Esophagus muscularis mucosa (tissue), 4 donors: ENCODE measurements around the gene UBXN2A. TPM values are rescaled to one million over a fixed set of nuclear protein-coding genes. Genes with fewer than 3 reads are reported as not detected.
A peak's percentile ranks its signal among the peaks of the same experiment; 100 is the strongest.

ENCODE experiments used
- DNase-seq: peaks from one replicate; pipeline ENCODE4 v3.0.0-alpha.2; 2017; ENCODE audit errors: extremely low spot score
- H3K27ac ChIP-seq, 4 donors: fragments of 200-600 bp; sonication (generic); replicated peaks in 1 of 4; 1 replicate in 3 of 4; 2 replicates in 1 of 4; pipeline ENCODE4 v1.5.1; 2016 to 2019; ENCODE audit warnings: mild to moderate bottlenecking in 1 of 4
- H3K27me3 ChIP-seq, 4 donors: fragments of 200-600 bp; sonication (generic); one replicate each; pipeline versions ENCODE4 v1.5.1 to v1.6.0; 2016 to 2019
- H3K36me3 ChIP-seq, 4 donors: fragments of 200-600 bp; sonication (generic); one replicate each; pipeline ENCODE4 v1.5.1; 2016 to 2019
- H3K4me1 ChIP-seq, 4 donors: fragments of 200-600 bp; sonication (generic); one replicate each; pipeline ENCODE4 v1.5.1; 2016 to 2019
- H3K4me3 ChIP-seq, 4 donors: fragments of 200-600 bp; sonication (generic); 1 replicate in 2 of 4; 2 replicates in 2 of 4; pipeline ENCODE4 v1.5.1; 2016 to 2019; ENCODE audit warnings: mild to moderate bottlenecking in 4 of 4, moderate library complexity in 1 of 4
- H3K9me3 ChIP-seq, 4 donors: fragments of 200-600 bp; sonication (generic); 1 replicate in 3 of 4; 2 replicates in 1 of 4; pipeline ENCODE4 v1.5.1; 2016 to 2019
- EP300 ChIP-seq: sonication (generic); formaldehyde crosslinking; IDR thresholded peaks from one replicate; pipeline ENCODE4 v1.6.1; 2017; ENCODE audit warnings: antibody characterized with exemption
- POLR2A ChIP-seq: fragments of 450-650 bp; IDR thresholded peaks from one replicate; pipeline ENCODE4 v1.6.1; 2017; ENCODE audit warnings: antibody characterized with exemption, moderate library complexity, mild to moderate bottlenecking, low read depth
- POLR2AphosphoS5 ChIP-seq, 2 donors: sonication (generic); formaldehyde crosslinking; IDR thresholded peaks; one replicate each; pipeline ENCODE4 v1.6.1; 2017; ENCODE audit warnings: antibody characterized with exemption in 2 of 2
- WGBS: methylation state at CpG from one replicate; pipeline ENCODE4 v1.1.5; 2018; 5-methylcytosine and 5-hydroxymethylcytosine counted together
- intact Hi-C: fragments of 100-400 bp; cut with DNase I; formaldehyde crosslinking; loops from one replicate; pipeline ENCODE4 v1.15.1; 2023
- total RNA-seq, 4 donors: library from RNA; depleted of rRNA; stranded (reverse); fragments of >200 nt; gene quantifications; one replicate each; pipeline versions ENCODE4 v1.1.0 to v1.2.1, GENCODE V29; 2016
- TF ChIP-seq, protein P1 (sequence below), 3 experiments: fragments of 200-600 bp in 2 of 3; fragments of 450-650 bp in 1 of 3; sonication (generic) in 2 of 3; IDR thresholded peaks; one replicate each; pipeline ENCODE4 v1.5.1; 2017 to 2019; ENCODE audit warnings: antibody characterized with exemption in 3 of 3, mild to moderate bottlenecking in 2 of 3, moderate library complexity in 1 of 3

UBXN2A gene
- total RNA-seq, 4 donors from 2014 or later: 17.1 to 23.4 (median 20.3) TPM

DNA sequence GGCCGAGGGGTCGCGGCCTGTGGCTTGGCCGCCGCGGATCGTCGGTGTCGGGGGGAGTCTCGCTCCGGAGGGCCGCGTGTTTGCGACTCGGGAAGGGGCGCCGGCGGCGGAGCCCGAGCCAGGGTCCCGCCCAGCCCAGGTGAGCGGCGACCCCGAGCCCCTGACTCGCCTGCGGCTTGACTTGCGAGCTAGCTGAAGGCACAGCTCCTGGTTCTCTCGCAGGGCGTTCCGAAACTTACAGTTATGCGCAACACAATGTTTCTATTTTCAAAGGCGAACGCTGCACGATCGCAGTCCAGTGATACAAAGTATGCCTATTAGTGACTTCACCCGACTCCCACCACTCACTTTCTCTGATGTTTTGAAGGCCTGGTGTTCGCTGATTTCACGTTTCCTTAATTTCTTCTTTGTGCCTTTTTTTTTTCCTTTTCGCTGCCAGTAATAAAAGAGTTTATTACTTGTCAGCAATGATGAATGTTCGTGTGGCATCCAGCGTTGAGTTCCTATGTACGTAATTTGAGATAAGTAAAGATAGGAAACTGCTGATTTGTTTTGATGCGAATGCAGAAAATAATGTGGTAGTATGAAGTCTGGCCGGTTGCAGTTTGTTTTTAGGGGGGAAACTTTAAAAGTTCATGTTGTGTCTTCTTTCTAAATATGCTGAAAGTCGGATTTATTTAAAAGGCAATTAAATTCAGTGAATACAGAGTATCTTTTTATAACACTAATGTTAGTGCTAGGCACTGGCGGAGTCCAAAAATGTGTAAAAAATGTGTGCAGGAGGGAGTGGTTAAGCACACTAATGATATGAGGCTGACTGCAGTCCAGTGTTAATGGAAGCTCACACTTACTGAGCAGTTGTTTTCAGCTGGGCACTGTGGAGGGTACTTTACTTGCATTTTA is 706 bp downstream of the UBXN2A start:
- TF ChIP-seq EP300: no peak
- TF ChIP-seq, protein P1, sequence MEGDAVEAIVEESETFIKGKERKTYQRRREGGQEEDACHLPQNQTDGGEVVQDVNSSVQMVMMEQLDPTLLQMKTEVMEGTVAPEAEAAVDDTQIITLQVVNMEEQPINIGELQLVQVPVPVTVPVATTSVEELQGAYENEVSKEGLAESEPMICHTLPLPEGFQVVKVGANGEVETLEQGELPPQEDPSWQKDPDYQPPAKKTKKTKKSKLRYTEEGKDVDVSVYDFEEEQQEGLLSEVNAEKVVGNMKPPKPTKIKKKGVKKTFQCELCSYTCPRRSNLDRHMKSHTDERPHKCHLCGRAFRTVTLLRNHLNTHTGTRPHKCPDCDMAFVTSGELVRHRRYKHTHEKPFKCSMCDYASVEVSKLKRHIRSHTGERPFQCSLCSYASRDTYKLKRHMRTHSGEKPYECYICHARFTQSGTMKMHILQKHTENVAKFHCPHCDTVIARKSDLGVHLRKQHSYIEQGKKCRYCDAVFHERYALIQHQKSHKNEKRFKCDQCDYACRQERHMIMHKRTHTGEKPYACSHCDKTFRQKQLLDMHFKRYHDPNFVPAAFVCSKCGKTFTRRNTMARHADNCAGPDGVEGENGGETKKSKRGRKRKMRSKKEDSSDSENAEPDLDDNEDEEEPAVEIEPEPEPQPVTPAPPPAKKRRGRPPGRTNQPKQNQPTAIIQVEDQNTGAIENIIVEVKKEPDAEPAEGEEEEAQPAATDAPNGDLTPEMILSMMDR (IDR thresholded peaks at IDR 0.05): no peak
- no peak for TF ChIP-seq POLR2AphosphoS5 (IDR thresholded peaks at IDR 0.05)
- no peak for TF ChIP-seq POLR2A
- under 1% methylated on average over 21 of the region's 46 CpGs for WGBS
- Histone ChIP-seq H3K27ac (peak overlapping the region; percentile 93 to 98 (median 96)), H3K4me3 (peak overlapping the region; percentile 69 to 97 (median 89)), H3K27me3 (no peaks in the 10 kb centered on the region), H3K4me1 (peaks cover 23 to 49% (median 43%) of the 10 kb centered on the region in 4 donors), H3K9me3 (no peaks in the 10 kb centered on the region), H3K36me3 (no peaks in the 10 kb centered on the region)
- no peak for DNase-seq
- intact Hi-C loops: loop anchor here (2.0 to 5.0 kb wide), 2 partner anchors 14 to 124 kb away; partner anchors contain the start of gene ATAD2B

DNA sequence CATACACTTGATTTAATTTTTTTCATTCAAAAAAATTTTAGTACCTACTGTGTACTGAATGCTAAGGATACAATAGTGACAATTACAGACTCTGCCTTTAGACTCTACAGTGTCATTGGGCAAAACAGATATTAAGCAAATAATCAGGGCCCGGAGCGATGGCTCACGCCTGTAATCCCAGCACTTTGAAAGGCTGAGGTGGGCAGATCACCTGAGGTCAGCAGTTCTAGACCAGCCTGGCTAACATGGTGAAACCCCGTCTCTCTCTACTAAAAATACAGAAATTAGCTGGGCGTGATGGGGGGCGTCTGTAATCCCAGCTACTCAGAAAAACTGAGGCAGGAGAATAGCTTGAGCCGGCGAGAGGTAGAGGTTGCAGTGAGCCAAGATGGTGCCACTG is 1.4 kb downstream of the UBXN2A start:
- Histone ChIP-seq H3K36me3 (no peaks in the 10 kb centered on the region), H3K4me1 (peaks cover 23 to 49% (median 43%) of the 10 kb centered on the region in 4 donors), H3K4me3 (peak overlapping the region; percentile 69 to 97 (median 89)), H3K9me3 (no peaks in the 10 kb centered on the region), H3K27me3 (no peaks in the 10 kb centered on the region), H3K27ac (peak overlapping the region in 3 of 4 donors; percentile 93 to 97 (median 94))
- no peak for DNase-seq
- intact Hi-C loops: loop anchor here (2.0 to 5.0 kb wide), 2 partner anchors 15 to 124 kb away; partner anchors contain the start of gene ATAD2B
- WGBS: 78% methylated on average over 8 of the region's 8 CpGs
- TF ChIP-seq POLR2AphosphoS5 (IDR thresholded peaks at IDR 0.05): no peak
- TF ChIP-seq, protein P1 (IDR thresholded peaks at IDR 0.05): no peak
- TF ChIP-seq POLR2A: no peak
- TF ChIP-seq EP300: no peak

DNA sequence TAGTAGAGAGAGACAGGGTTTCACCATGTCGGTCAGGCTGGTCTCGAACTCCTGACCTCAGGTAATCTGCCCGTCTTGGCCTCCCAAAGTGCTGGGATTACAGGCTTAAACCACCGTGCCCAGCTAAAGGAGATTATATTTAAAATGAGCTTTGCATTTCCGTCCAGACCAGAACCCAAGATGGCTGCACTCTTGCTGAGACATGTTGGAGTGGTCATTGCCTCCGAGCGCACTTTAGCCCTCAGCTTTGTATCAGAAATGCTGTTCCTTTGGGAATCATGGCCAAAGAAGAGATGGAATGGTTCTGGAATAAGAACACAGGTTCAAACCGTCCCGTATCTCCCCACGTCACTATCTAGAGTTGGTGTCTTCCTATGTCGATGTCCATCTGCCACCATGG is 3.4 kb downstream of the UBXN2A start:
- WGBS: 97% methylated on average over 10 of the region's 11 CpGs
- no peak for DNase-seq
- peak overlapping the region in 1 of 4 donors; percentile 15 for H3K27ac ChIP-seq
- TF ChIP-seq POLR2A (no peak), POLR2AphosphoS5 (IDR thresholded peaks at IDR 0.05) (no peak), EP300 (no peak)
- TF ChIP-seq, protein P1 (IDR thresholded peaks at IDR 0.05): no peak
- peaks cover 23 to 49% (median 43%) of the 10 kb centered on the region in 4 donors for H3K4me1 ChIP-seq
- intact Hi-C loops: loop anchor here (5.0 kb wide), 1 partner anchor 126 kb away; no protein-coding TSS in a partner anchor
- H3K9me3 ChIP-seq: no peaks in the 10 kb centered on the region
- H3K4me3 ChIP-seq: no peak overlapping the region
- H3K36me3 ChIP-seq: no peaks in the 10 kb centered on the region
- no peaks in the 10 kb centered on the region for H3K27me3 ChIP-seq

DNA sequence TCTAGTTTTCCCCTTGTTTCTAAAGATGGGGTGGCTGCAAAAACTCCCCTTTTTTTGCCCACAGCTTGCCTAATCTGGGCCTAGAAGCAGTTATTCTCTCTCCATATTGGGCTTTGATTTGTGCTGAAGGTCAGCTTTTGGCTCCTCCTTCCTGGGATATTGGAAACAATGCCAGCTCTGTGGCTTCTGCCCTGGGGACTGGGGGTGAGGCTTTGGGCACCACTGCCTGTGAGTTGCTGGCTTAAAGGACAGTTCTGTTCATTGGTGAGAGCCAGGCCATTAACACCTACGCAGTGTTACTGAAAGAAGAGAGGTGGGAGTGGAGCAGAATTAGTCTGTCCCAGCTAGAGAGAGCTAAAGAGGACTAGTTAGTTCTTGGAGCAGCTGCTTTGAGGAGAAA is 4.3 kb downstream of the UBXN2A start:
- Histone ChIP-seq H3K36me3 (no peaks in the 10 kb centered on the region), H3K4me1 (peaks cover 19 to 41% (median 35%) of the 10 kb centered on the region in 4 donors), H3K27me3 (no peaks in the 10 kb centered on the region), H3K4me3 (no peak overlapping the region), H3K9me3 (no peaks in the 10 kb centered on the region), H3K27ac (peak overlapping the region in 1 of 4 donors; percentile 36)
- no peak for DNase-seq
- no peak for TF ChIP-seq POLR2AphosphoS5 (IDR thresholded peaks at IDR 0.05)
- TF ChIP-seq, protein P1 (IDR thresholded peaks at IDR 0.05): no peak
- TF ChIP-seq EP300: no peak
- TF ChIP-seq POLR2A: no peak
- 78% methylated on average over 1 of the region's 1 CpG for WGBS
- intact Hi-C loops: loop anchor here (5.0 kb wide), 1 partner anchor 127 kb away; no protein-coding TSS in a partner anchor
